ENCODE results near the gene AGR2. TPM values are rescaled to one million over a fixed set of nuclear protein-coding genes. Genes with fewer than 3 reads are reported as not detected.

The AGR2 gene
- total and polyA plus RNA-seq, 2 experiments from 2014 or later = 0.38 TPM; not detected in 1

DNA sequence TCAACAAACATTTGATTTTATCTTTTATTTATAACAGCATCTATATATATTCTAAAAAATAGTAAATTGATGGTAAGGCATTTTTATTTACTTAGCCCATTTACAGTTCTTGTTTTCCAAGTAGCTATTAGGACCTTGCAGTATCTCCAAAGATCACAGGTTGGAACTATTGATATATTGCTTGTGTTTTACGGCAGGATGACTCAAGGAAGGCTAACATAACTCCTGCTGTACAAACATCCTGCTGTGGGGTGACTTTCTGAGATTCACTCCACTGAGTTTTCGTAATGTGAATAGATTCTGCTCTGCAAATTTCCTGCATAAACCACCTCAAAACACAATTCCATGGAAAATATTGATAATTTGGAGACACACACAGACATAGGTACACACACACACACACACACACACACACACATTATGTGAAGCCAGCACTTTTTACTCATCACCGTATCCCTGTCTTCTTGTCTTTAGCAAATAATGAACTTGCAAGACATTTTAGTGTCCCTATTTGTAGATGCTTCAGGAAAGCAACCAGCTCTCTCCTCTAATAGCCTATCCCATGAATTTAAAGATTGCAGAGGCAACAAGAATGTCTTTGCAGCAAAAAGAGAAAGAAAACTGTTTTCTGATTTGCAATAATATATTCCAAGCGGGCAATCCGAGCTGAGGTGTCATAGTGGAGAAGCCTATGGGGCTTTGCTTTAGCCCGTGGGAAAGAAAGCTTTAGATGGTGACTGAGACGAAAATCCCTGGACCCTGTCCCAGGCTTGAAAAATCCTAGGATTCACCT is 722 bp downstream of the AGR2 start:
- no peaks in the 10 kb centered on the region for H3K36me3 ChIP-seq
- no peak overlapping the region for H3K27ac ChIP-seq
- H3K4me1 ChIP-seq (ENCODE audit: low read depth) = no peaks in the 10 kb centered on the region
- H3K27me3 ChIP-seq = no peaks in the 10 kb centered on the region
- TF ChIP-seq, protein P1, sequence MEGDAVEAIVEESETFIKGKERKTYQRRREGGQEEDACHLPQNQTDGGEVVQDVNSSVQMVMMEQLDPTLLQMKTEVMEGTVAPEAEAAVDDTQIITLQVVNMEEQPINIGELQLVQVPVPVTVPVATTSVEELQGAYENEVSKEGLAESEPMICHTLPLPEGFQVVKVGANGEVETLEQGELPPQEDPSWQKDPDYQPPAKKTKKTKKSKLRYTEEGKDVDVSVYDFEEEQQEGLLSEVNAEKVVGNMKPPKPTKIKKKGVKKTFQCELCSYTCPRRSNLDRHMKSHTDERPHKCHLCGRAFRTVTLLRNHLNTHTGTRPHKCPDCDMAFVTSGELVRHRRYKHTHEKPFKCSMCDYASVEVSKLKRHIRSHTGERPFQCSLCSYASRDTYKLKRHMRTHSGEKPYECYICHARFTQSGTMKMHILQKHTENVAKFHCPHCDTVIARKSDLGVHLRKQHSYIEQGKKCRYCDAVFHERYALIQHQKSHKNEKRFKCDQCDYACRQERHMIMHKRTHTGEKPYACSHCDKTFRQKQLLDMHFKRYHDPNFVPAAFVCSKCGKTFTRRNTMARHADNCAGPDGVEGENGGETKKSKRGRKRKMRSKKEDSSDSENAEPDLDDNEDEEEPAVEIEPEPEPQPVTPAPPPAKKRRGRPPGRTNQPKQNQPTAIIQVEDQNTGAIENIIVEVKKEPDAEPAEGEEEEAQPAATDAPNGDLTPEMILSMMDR (IDR thresholded peaks at IDR 0.05; ENCODE audit: low read depth, low read length) = no peak
- DNase-seq (ENCODE audit: low read depth in 1 of 2, low spot score in 1 of 2) = no peak
- no peak overlapping the region for H3K4me3 ChIP-seq
- no peaks in the 10 kb centered on the region for H3K9me3 ChIP-seq (ENCODE audit: low read depth)

DNA sequence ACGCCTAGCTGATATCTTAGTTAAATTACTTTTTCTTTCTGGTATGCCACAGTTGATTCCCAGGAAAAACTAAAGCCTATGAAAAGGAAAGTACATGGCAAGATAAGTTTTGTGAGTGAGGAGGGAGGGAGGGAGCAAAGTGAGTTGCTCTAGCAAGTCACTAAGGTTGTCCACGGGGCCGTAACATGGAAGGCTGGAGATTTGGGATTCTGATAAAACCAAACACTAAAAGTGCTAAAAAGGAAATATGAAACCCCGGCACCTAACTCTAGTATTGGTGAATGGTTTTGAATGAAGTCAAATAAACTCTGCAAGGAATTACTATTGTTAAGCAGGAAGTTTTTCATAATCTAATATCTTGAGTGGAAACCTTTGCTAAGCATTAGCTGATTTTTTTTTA is 1.7 kb downstream of the AGR2 start:
- H3K4me3 ChIP-seq = no peak overlapping the region
- TF ChIP-seq, protein P1 (IDR thresholded peaks at IDR 0.05; ENCODE audit: low read depth, low read length) = no peak
- no peaks in the 10 kb centered on the region for H3K9me3 ChIP-seq (ENCODE audit: low read depth)
- no peak for DNase-seq (ENCODE audit: low read depth in 1 of 2, low spot score in 1 of 2)
- H3K27ac ChIP-seq = no peak overlapping the region
- no peaks in the 10 kb centered on the region for H3K4me1 ChIP-seq (ENCODE audit: low read depth)
- H3K27me3 ChIP-seq = no peaks in the 10 kb centered on the region
- no peaks in the 10 kb centered on the region for H3K36me3 ChIP-seq

DNA sequence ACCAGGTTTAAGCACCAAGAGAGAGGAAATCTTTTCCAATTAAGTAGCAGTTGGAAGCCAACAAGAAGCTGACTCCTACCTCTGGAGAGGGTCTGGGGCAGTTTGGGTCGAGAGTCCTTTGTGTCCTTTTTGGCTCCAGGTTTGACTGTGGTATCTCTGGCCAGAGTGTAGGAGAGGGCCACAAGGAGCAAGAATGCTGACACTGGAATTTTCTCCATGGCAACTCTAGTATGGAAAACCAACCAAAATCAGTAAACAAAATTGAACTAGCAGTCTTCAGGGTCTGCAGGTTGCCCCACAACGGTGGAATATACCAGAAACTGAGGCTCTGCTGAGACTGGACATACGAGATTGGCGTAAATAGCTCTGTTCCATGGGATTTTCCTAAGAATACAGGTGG is 3.2 kb downstream of the AGR2 start:
- H3K36me3 ChIP-seq = no peaks in the 10 kb centered on the region
- no peak for DNase-seq (ENCODE audit: low read depth in 1 of 2, low spot score in 1 of 2)
- H3K4me3 ChIP-seq = no peak overlapping the region
- H3K27me3 ChIP-seq = no peaks in the 10 kb centered on the region
- no peaks in the 10 kb centered on the region for H3K9me3 ChIP-seq (ENCODE audit: low read depth)
- no peaks in the 10 kb centered on the region for H3K4me1 ChIP-seq (ENCODE audit: low read depth)
- no peak overlapping the region for H3K27ac ChIP-seq
- TF ChIP-seq, protein P1 (IDR thresholded peaks at IDR 0.05; ENCODE audit: low read depth, low read length) = no peak

DNA sequence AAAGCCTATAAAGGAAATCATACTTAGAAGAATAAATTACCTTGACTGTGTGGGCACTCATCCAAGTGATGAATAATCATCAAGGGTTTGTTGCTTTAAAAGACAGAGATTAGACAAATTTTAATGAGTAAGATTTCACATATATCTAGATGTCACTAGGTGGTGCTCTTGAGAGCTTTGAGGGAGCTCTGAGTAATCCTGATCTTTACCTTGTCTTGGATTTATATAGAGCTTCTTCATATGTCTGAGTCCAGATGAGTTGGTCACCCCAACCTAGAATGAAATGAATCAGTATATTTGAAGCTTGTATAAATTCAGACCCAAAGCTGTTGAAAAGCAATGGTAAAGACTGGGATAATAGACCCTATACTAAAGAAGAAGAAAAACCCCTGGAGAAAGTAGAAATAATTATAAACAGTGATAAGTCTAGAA is 3.7 kb downstream of the AGR2 start:
- no peaks in the 10 kb centered on the region for H3K9me3 ChIP-seq (ENCODE audit: low read depth)
- peak; percentile 55 to 68 for DNase-seq (ENCODE audit: low read depth in 1 of 2, low spot score in 1 of 2)
- H3K27ac ChIP-seq = no peak overlapping the region
- H3K36me3 ChIP-seq = no peaks in the 10 kb centered on the region
- H3K27me3 ChIP-seq = no peaks in the 10 kb centered on the region
- H3K4me1 ChIP-seq (ENCODE audit: low read depth) = no peaks in the 10 kb centered on the region
- TF ChIP-seq, protein P1 (IDR thresholded peaks at IDR 0.05; ENCODE audit: low read depth, low read length) = peak; percentile 63
- H3K4me3 ChIP-seq = no peak overlapping the region

DNA sequence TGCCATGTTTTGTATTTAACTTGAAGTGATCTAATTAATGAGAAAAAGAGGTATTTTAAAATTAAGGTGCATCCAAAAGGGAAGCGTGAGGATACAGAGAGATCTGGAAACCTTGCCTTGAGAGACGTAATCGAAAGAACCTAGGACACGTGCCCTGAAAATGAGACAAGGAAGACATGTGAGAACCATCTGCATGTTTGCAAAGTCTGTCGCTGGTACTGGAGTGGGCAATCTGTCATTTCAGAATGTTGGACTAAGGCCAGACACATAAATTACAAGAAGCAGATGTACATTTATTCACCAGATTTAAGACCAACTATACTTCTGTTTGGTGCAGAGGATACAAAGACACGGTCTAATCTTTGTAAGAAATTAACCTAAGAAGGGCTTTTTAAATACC is 9.2 kb downstream of the AGR2 start:
- H3K27ac ChIP-seq = no peak overlapping the region
- no peak for DNase-seq (ENCODE audit: low read depth in 1 of 2, low spot score in 1 of 2)
- H3K9me3 ChIP-seq (ENCODE audit: low read depth) = no peaks in the 10 kb centered on the region
- no peaks in the 10 kb centered on the region for H3K36me3 ChIP-seq
- H3K4me1 ChIP-seq (ENCODE audit: low read depth) = peaks cover 13% of the 10 kb centered on the region
- TF ChIP-seq, protein P1 (IDR thresholded peaks at IDR 0.05; ENCODE audit: low read depth, low read length) = no peak
- no peaks in the 10 kb centered on the region for H3K27me3 ChIP-seq
- H3K4me3 ChIP-seq = no peak overlapping the region
